ENCODE measurements around the gene SLC6A8. TPM values are rescaled to one million over a fixed set of nuclear protein-coding genes. Genes with fewer than 3 reads are reported as not detected.

SLC6A8 gene
- total RNA-seq, 1 donor from 2014 or later = 74.1 TPM

- Mint-ChIP-seq H3K27ac (ENCODE audit: unreplicated experiment) (no peak overlapping the region), H3K27me3 (ENCODE audit: unreplicated experiment) (peaks cover 16% of the 10 kb centered on the region), H3K4me3 (ENCODE audit: unreplicated experiment) (no peak overlapping the region), H3K36me3 (ENCODE audit: unreplicated experiment) (no peaks in the 10 kb centered on the region), H3K4me1 (ENCODE audit: unreplicated experiment) (peaks cover 8% of the 10 kb centered on the region), H3K9me3 (ENCODE audit: unreplicated experiment) (no peaks in the 10 kb centered on the region)
- no peak for DNase-seq (ENCODE audit: extremely low spot score, unreplicated experiment)
- no peak for TF ChIP-seq CTCF (IDR thresholded peaks at IDR 0.05)
Measured at GRCh38 chrX:153640045-153640686, 47.6 kb upstream of the SLC6A8 start.

- DNase-seq (ENCODE audit: extremely low spot score, unreplicated experiment) = no peak
- Mint-ChIP-seq H3K4me3 (ENCODE audit: unreplicated experiment) (no peak overlapping the region), H3K4me1 (ENCODE audit: unreplicated experiment) (peaks cover 8% of the 10 kb centered on the region), H3K36me3 (ENCODE audit: unreplicated experiment) (no peaks in the 10 kb centered on the region), H3K9me3 (ENCODE audit: unreplicated experiment) (no peaks in the 10 kb centered on the region), H3K27ac (ENCODE audit: unreplicated experiment) (no peak overlapping the region), H3K27me3 (ENCODE audit: unreplicated experiment) (peaks cover 22% of the 10 kb centered on the region)
- no peak for TF ChIP-seq CTCF (IDR thresholded peaks at IDR 0.05)
Measured at GRCh38 chrX:153640736-153641575, 46.8 kb upstream of the SLC6A8 start.

- no peak for DNase-seq (ENCODE audit: extremely low spot score, unreplicated experiment)
- Mint-ChIP-seq H3K9me3 (ENCODE audit: unreplicated experiment) (no peaks in the 10 kb centered on the region), H3K4me3 (ENCODE audit: unreplicated experiment) (no peak overlapping the region), H3K4me1 (ENCODE audit: unreplicated experiment) (peaks cover 8% of the 10 kb centered on the region), H3K36me3 (ENCODE audit: unreplicated experiment) (no peaks in the 10 kb centered on the region), H3K27ac (ENCODE audit: unreplicated experiment) (no peak overlapping the region), H3K27me3 (ENCODE audit: unreplicated experiment) (peaks cover 26% of the 10 kb centered on the region)
- TF ChIP-seq CTCF (IDR thresholded peaks at IDR 0.05) = no peak
Measured at GRCh38 chrX:153641627-153642026, 46.1 kb upstream of the SLC6A8 start.

GRCh38 chrX:153642051-153642654 lies 45.6 kb upstream of the SLC6A8 start:
- no peaks in the 10 kb centered on the region for H3K36me3 Mint-ChIP-seq (ENCODE audit: unreplicated experiment)
- peaks cover 26% of the 10 kb centered on the region for H3K27me3 Mint-ChIP-seq (ENCODE audit: unreplicated experiment)
- peaks cover 8% of the 10 kb centered on the region for H3K4me1 Mint-ChIP-seq (ENCODE audit: unreplicated experiment)
- no peaks in the 10 kb centered on the region for H3K9me3 Mint-ChIP-seq (ENCODE audit: unreplicated experiment)
- H3K27ac Mint-ChIP-seq (ENCODE audit: unreplicated experiment) = no peak overlapping the region
- DNase-seq (ENCODE audit: extremely low spot score, unreplicated experiment) = no peak
- no peak overlapping the region for H3K4me3 Mint-ChIP-seq (ENCODE audit: unreplicated experiment)
- TF ChIP-seq CTCF (IDR thresholded peaks at IDR 0.05) = no peak

Measured in osteocyte (in vitro differentiated cells).